ENCODE measurements around the gene STAT5B. TPM values are rescaled to one million over a fixed set of nuclear protein-coding genes. Genes with fewer than 3 reads are reported as not detected.

STAT5B gene
- polyA plus RNA-seq, 1 donor (not counting 4 experiments of a cell fraction or from before 2014, with no cell fraction given), result 16.1 TPM

GRCh38 chr17:42277342-42277712 is 1.1 kb upstream of the STAT5B start:
- FAIRE-seq, result no peak
- TF ChIP-seq EZH2 (IDR thresholded peaks at IDR 0.05; ENCODE audit: low read length), result no peak
- TF ChIP-seq CTCF (optimal IDR thresholded peaks at IDR 0.05 in 1 of 3, IDR thresholded peaks at IDR 0.05 in 1 of 3, conservative IDR thresholded peaks at IDR 0.05 in 1 of 3; ENCODE audit: extremely low read depth in 1 of 3, insufficient read depth in 2 of 3, low read length in 3 of 3), result no peak
- H3K27ac ChIP-seq (ENCODE audit: control insufficient read depth, insufficient read depth, low read length), result no peak overlapping the region

GRCh38 chr17:42276609-42277341 is 584 bp upstream of the STAT5B start:
- peak overlapping the region; percentile 11 for H3K27ac ChIP-seq (ENCODE audit: control insufficient read depth, insufficient read depth, low read length)
- peak overlapping the region; percentile 72 for H3K9ac ChIP-seq (ENCODE audit: control insufficient read depth, extremely low read depth, insufficient read depth, low read length)
- peaks cover 8% of the 10 kb centered on the region for H3K79me2 ChIP-seq (ENCODE audit: control insufficient read depth, insufficient read depth, low read length)
- peak overlapping the region; percentile 88 for H3K4me2 ChIP-seq (ENCODE audit: control insufficient read depth, extremely low read depth, insufficient read depth, low read depth, low read length)
- peaks cover 15% of the 10 kb centered on the region for H3K4me1 ChIP-seq (ENCODE audit: control insufficient read depth, extremely low read depth, insufficient read depth, low read length)
- peaks cover under 1% of the 10 kb centered on the region for H3K27me3 ChIP-seq (ENCODE audit: control insufficient read depth, extremely low read depth, insufficient read depth, low read length)
- no peaks in the 10 kb centered on the region for H3K9me1 ChIP-seq (ENCODE audit: control insufficient read depth, extremely low read depth, insufficient read depth, low read length)
- TF ChIP-seq CTCF (optimal IDR thresholded peaks at IDR 0.05 in 1 of 3, IDR thresholded peaks at IDR 0.05 in 1 of 3, conservative IDR thresholded peaks at IDR 0.05 in 1 of 3; ENCODE audit: extremely low read depth in 1 of 3, insufficient read depth in 2 of 3, low read length in 3 of 3) (no peak), EZH2 (IDR thresholded peaks at IDR 0.05; ENCODE audit: low read length) (no peak)
- H3K36me3 ChIP-seq (ENCODE audit: control insufficient read depth in 2 of 2, extremely low read depth in 1 of 2, insufficient read depth in 2 of 2, low read length in 2 of 2), result no peaks in the 10 kb centered on the region
- no peaks in the 10 kb centered on the region for H4K20me1 ChIP-seq (ENCODE audit: control insufficient read depth, extremely low read depth, insufficient read depth, low read length)
- H2AFZ ChIP-seq (ENCODE audit: control insufficient read depth, low read length), result peak overlapping the region; percentile 86
- FAIRE-seq, result no peak
- no peaks in the 10 kb centered on the region for H3K9me3 ChIP-seq (ENCODE audit: control insufficient read depth, low read depth, low read length)
- peak overlapping the region; percentile 69 to 75 (median 73) for H3K4me3 ChIP-seq (ENCODE audit: control insufficient read depth in 2 of 3, extremely low read depth in 1 of 3, insufficient read depth in 2 of 3, low read depth in 1 of 3, low read length in 3 of 3)
- dilution Hi-C loops (cut with MboI; ENCODE audit: extremely low pct_ligation_motif_present, low sequenced_read_pairs), result no loop called here
- DNase-seq (ENCODE audit: low read depth, low spot score), result no peak

More at GRCh38 chr17:42277342-42277712, 1.1 kb upstream of the STAT5B start:
- dilution Hi-C loops (cut with MboI; ENCODE audit: extremely low pct_ligation_motif_present, low sequenced_read_pairs), result no loop called here
- Histone ChIP-seq H3K9me3 (ENCODE audit: control insufficient read depth, low read depth, low read length) (no peaks in the 10 kb centered on the region), H3K9me1 (ENCODE audit: control insufficient read depth, extremely low read depth, insufficient read depth, low read length) (no peaks in the 10 kb centered on the region), H2AFZ (ENCODE audit: control insufficient read depth, low read length) (no peak overlapping the region), H3K4me2 (ENCODE audit: control insufficient read depth, extremely low read depth, insufficient read depth, low read depth, low read length) (no peak overlapping the region), H3K4me1 (ENCODE audit: control insufficient read depth, extremely low read depth, insufficient read depth, low read length) (peaks cover 15% of the 10 kb centered on the region), H3K27me3 (ENCODE audit: control insufficient read depth, extremely low read depth, insufficient read depth, low read length) (peaks cover 3% of the 10 kb centered on the region), H3K36me3 (ENCODE audit: control insufficient read depth in 2 of 2, extremely low read depth in 1 of 2, insufficient read depth in 2 of 2, low read length in 2 of 2) (no peaks in the 10 kb centered on the region), H4K20me1 (ENCODE audit: control insufficient read depth, extremely low read depth, insufficient read depth, low read length) (no peaks in the 10 kb centered on the region), H3K4me3 (ENCODE audit: control insufficient read depth in 2 of 3, extremely low read depth in 1 of 3, insufficient read depth in 2 of 3, low read depth in 1 of 3, low read length in 3 of 3) (peak overlapping the region in 1 of 3 experiments; percentile 73), H3K79me2 (ENCODE audit: control insufficient read depth, insufficient read depth, low read length) (peaks cover 8% of the 10 kb centered on the region), H3K9ac (ENCODE audit: control insufficient read depth, extremely low read depth, insufficient read depth, low read length) (no peak overlapping the region)
- DNase-seq (ENCODE audit: low read depth, low spot score), result no peak

Data from keratinocyte (primary cell).